ENCODE data around the gene AGBL4.

DNA sequence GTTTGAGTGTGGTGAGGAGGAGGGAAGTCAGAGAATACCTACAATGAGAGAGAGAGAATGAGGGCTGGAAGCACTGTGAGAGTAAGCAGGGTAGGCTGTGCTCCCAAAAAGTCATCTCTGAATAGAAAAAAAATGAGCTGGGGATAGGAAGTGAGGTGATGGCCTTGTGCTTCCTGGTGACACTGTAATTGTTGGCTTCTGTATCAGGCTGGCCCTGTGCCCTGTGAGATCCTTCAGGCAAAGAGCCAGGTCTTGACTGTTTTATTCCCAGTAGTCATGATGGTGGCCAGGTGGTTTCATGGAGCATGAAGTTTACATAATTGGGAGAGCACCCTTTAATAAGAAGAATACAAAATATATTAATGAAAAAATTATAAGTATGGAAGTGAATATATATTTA lies 1531.4 kb downstream of the AGBL4 start:
- TF ChIP-seq GATA3 (IDR thresholded peaks at IDR 0.05; ENCODE audit: low read depth, low read length) (no peak), GATA2 (IDR thresholded peaks at IDR 0.05; ENCODE audit: low read depth, low read length) (no peak)

Measured in SH-SY5Y (cell line).